GM18909 (cell line): ENCODE data around the gene SOBP.
"Not testable (repeated sequence)": the region's sequence is repeated elsewhere in the genome, so short reads cannot be mapped to it uniquely, and the experiment has no call there.

Experiments
- ATAC-seq: cut with Tn5 transposase; IDR thresholded peaks from one replicate; pipeline ENCODE4 v1.9.1; 2021; ENCODE audit warnings: mild to moderate bottlenecking; ENCODE audit not compliant: unreplicated experiment, poor library complexity

The SOBP gene

GRCh38 chr6:107520706-107521105 is 30.8 kb downstream of the SOBP start:
- not testable (repeated sequence) for ATAC-seq

GRCh38 chr6:107523054-107523791 is 33.3 kb downstream of the SOBP start:
- no peak for ATAC-seq

- ATAC-seq, result no peak
Observed at GRCh38 chr6:107523794-107524193, 33.9 kb downstream of the SOBP start.

GRCh38 chr6:107524626-107525025 is 34.7 kb downstream of the SOBP start:
- no peak for ATAC-seq

GRCh38 chr6:107531868-107532267 is 42.0 kb downstream of the SOBP start:
- no peak for ATAC-seq

- no peak for ATAC-seq
Observed at GRCh38 chr6:107532706-107533105, 42.8 kb downstream of the SOBP start.

- ATAC-seq, result no peak
Observed at GRCh38 chr6:107533415-107534059, 43.6 kb downstream of the SOBP start.

GRCh38 chr6:107534571-107535141 is 44.7 kb downstream of the SOBP start:
- no peak for ATAC-seq

- ATAC-seq, result no peak
Observed at GRCh38 chr6:107535626-107536025, 45.7 kb downstream of the SOBP start.

GRCh38 chr6:107536180-107536961 is 46.5 kb downstream of the SOBP start:
- ATAC-seq, result no peak

GRCh38 chr6:107537559-107537958 is 47.6 kb downstream of the SOBP start:
- ATAC-seq, result no peak

- no peak for ATAC-seq
Observed at GRCh38 chr6:107538856-107539387, 49.0 kb downstream of the SOBP start.

GRCh38 chr6:107539409-107539808 is 49.5 kb downstream of the SOBP start:
- no peak for ATAC-seq

- no peak for ATAC-seq
Observed at GRCh38 chr6:107539849-107540464, 50.0 kb downstream of the SOBP start.

- no peak for ATAC-seq
Observed at GRCh38 chr6:107540465-107540857, 50.5 kb downstream of the SOBP start.

- ATAC-seq, result no peak
Observed at GRCh38 chr6:107542192-107542668, 52.3 kb downstream of the SOBP start.

GRCh38 chr6:107543088-107543487 is 53.2 kb downstream of the SOBP start:
- ATAC-seq, result no peak

- no peak for ATAC-seq
Observed at GRCh38 chr6:107543567-107543966, 53.6 kb downstream of the SOBP start.

- ATAC-seq, result no peak
Observed at GRCh38 chr6:107545763-107546162, 55.8 kb downstream of the SOBP start.
